HepG2 (cell line): ENCODE results near the gene PYHIN1. TPM values are rescaled to one million over a fixed set of nuclear protein-coding genes. Genes with fewer than 3 reads are reported as not detected.

ENCODE experiments used
- ATAC-seq: fragments of 200-7000 bp; cut with Tn5 transposase; 3 replicates; pipeline ENCODE4 v1.9.1; 2020; ENCODE audit warnings: mild to moderate bottlenecking, moderate library complexity
- BruUV-seq: library from RNA; stranded (reverse); fragments of 400-500 nt; replicated peaks from 2 replicates; lab custom pipeline; 2021; lab: Mats Ljungman, UMichigan
- CTCF ChIA-PET: fragments of 300-600 bp; formaldehyde crosslinking; extraction: SDS; loops from one replicate; lab custom pipeline; 2021; ENCODE audit warnings: low total read pairs, inconsistent platforms, low intra/inter-chr PET ratio; lab: Yijun Ruan, JAX
- POLR2A ChIA-PET: fragments of 350-600 bp; sonication (Branson Sonifier 250); formaldehyde crosslinking; loops from one replicate; lab custom pipeline; 2020; ENCODE audit warnings: antibody characterized with exemption, inconsistent platforms; lab: Yijun Ruan, JAX
- DNase-seq: peaks from one replicate; pipeline ENCODE4 v3.0.0-alpha.2; 2015; ENCODE audit warnings: low spot score
- FAIRE-seq: peaks from 3 replicates; lab custom pipeline; 2011; peaks lifted over from hg19 to GRCh38; lab: Jason Lieb, UNC
- H2AFZ ChIP-seq: one replicate; pipeline ENCODE4 v1.6.1; 2011; ENCODE audit warnings: low read length, inconsistent platforms
- H3K27ac ChIP-seq: fragments of 300-600 bp; 3 replicates; pipeline ENCODE4 v1.8.0; 2011; ENCODE audit warnings: mixed run types, mild to moderate bottlenecking, mixed read lengths, low read length, inconsistent platforms; ENCODE audit not compliant: insufficient read depth; ENCODE audit errors: extremely low read length
- H3K27me3 ChIP-seq, 2 experiments: fragments of 200-600 bp in 1 of 2; 2 replicates in 1 of 2; 3 replicates in 1 of 2; pipeline versions ENCODE4 v1.6.0 to v1.8.0; 2011; ENCODE audit warnings: low read length in 2 of 2, mild to moderate bottlenecking in 2 of 2, moderate library complexity in 2 of 2, inconsistent platforms in 1 of 2; ENCODE audit not compliant: insufficient read depth in 2 of 2, control insufficient read depth in 1 of 2
- H3K36me3 ChIP-seq, 2 experiments: fragments of 200-600 bp in 1 of 2; replicated peaks in 1 of 2; 2 replicates in 1 of 2; 3 replicates in 1 of 2; pipeline versions ENCODE4 v1.5.1 to v1.8.0; 2011; ENCODE audit warnings: low read length in 2 of 2, inconsistent platforms in 1 of 2; ENCODE audit not compliant: insufficient read depth in 2 of 2, control insufficient read depth in 1 of 2
- H3K4me1 ChIP-seq: 2 replicates; pipeline ENCODE4 v1.5.1; 2012; ENCODE audit warnings: low read length, inconsistent platforms; ENCODE audit not compliant: insufficient read depth
- H3K4me2 ChIP-seq: 2 replicates; pipeline ENCODE4 v1.6.0; 2011; ENCODE audit warnings: low read depth, low read length, inconsistent platforms
- H3K4me3 ChIP-seq, 3 experiments: fragments of 200-600 bp in 1 of 3; sonication (generic), shearing (Covaris generic) in 1 of 3; replicated peaks in 1 of 3; 2 replicates each; pipeline ENCODE4 v1.5.1; 2011 to 2016; ENCODE audit warnings: low read length in 3 of 3, inconsistent platforms in 2 of 3, low read depth in 2 of 3, mild to moderate bottlenecking in 2 of 3, control low read depth in 1 of 3, mixed read lengths in 1 of 3; ENCODE audit not compliant: insufficient read depth in 1 of 3
- H3K79me2 ChIP-seq: one replicate; pipeline ENCODE4 v1.6.1; 2011; ENCODE audit warnings: low read length, inconsistent platforms; ENCODE audit not compliant: insufficient read depth
- H3K9ac ChIP-seq: 2 replicates; pipeline ENCODE4 v1.6.0; 2011; ENCODE audit warnings: mild to moderate bottlenecking, low read depth, low read length, inconsistent platforms; ENCODE audit not compliant: insufficient read depth
- H3K9me3 ChIP-seq: 2 replicates; pipeline ENCODE4 v1.5.1; 2012; ENCODE audit warnings: mild to moderate bottlenecking, low read length
- H4K20me1 ChIP-seq: 2 replicates; pipeline ENCODE4 v1.6.0; 2011; ENCODE audit warnings: inconsistent platforms, mild to moderate bottlenecking, low read length, moderate library complexity; ENCODE audit not compliant: insufficient read depth
- ARNT2 ChIP-seq: sonication (generic); formaldehyde crosslinking; IDR thresholded peaks from 2 replicates; pipeline ENCODE4 v1.8.0; 2022; ENCODE audit warnings: mild to moderate bottlenecking, low read depth, missing genetic modification reagents, moderate library complexity
- GMEB1 ChIP-seq: sonication (generic); formaldehyde crosslinking; IDR thresholded peaks from 2 replicates; pipeline ENCODE4 v1.5.1; 2020; ENCODE audit warnings: missing genetic modification reagents, mild to moderate bottlenecking, borderline replicate concordance
- HMG20B ChIP-seq: conservative IDR thresholded peaks from 2 replicates; pipeline ENCODE4 v1.6.1; 2016; ENCODE audit warnings: missing genetic modification reagents, missing compliant biosample characterization
- PBX2 ChIP-seq: IDR thresholded peaks from 2 replicates; pipeline ENCODE4 v1.6.1; 2016; ENCODE audit warnings: control low read depth
- TARDBP ChIP-seq: sonication (generic); formaldehyde crosslinking; IDR thresholded peaks from 2 replicates; pipeline ENCODE4 v1.8.0; 2022; ENCODE audit warnings: mild to moderate bottlenecking, missing genetic modification reagents
- ZBTB25 ChIP-seq: IDR thresholded peaks from 2 replicates; pipeline ENCODE4 v1.6.1; 2018; ENCODE audit warnings: missing genetic modification reagents
- ZBTB7A ChIP-seq: sonication (generic); formaldehyde crosslinking; IDR thresholded peaks from 2 replicates; pipeline ENCODE4 v1.8.0; 2022; ENCODE audit warnings: mild to moderate bottlenecking, missing genetic modification reagents
- ZFP91 ChIP-seq: sonication (generic); formaldehyde crosslinking; IDR thresholded peaks from 2 replicates; pipeline ENCODE4 v1.9.0; 2022; ENCODE audit warnings: missing genetic modification reagents, mild to moderate bottlenecking, borderline replicate concordance
- ZNF737 ChIP-seq: sonication (generic); formaldehyde crosslinking; IDR thresholded peaks from 2 replicates; pipeline ENCODE4 v1.5.0; 2020; ENCODE audit warnings: missing genetic modification reagents, mild to moderate bottlenecking, borderline replicate concordance
- ZNF766 ChIP-seq: sonication (generic); formaldehyde crosslinking; IDR thresholded peaks from 2 replicates; pipeline ENCODE4 v1.5.0; 2020; ENCODE audit warnings: missing genetic modification reagents, borderline replicate concordance
- WGBS: methylation state at CpG from one replicate; pipeline ENCODE4 v1.1.6; 2017; ENCODE audit warnings: low lambda C conversion rate; 5-methylcytosine and 5-hydroxymethylcytosine counted together
- in situ Hi-C: cut with HindIII; loops from 2 replicates; pipeline ENCODE4 v1.10.0; 2017; ENCODE audit warnings: low pct_unique_long_range_greater_than_20kb; ENCODE audit not compliant: extremely low pct_ligation_motif_present
- intact Hi-C: fragments of 100-400 bp; cut with micrococcal nuclease; formaldehyde crosslinking; loops from one replicate; pipeline ENCODE4 v1.10.0; 2022; ENCODE audit not compliant: unreplicated experiment
- polyA plus RNA-seq, 8 experiments: library from polyadenylated mRNA; depleted of rRNA in 3 of 8; stranded (reverse) in 7 of 8; unstranded in 1 of 8; fragments of >200 nt; fragmentation: Illumina TruSeq in 4 of 8; extraction: Trizol in 4 of 8; gene quantifications; 2 replicates each; pipeline versions ENCODE4 v1.2.1 to v1.2.3, GENCODE V29; 2011 to 2016; ENCODE audit warnings: low read depth in 4 of 8, missing spikeins in 1 of 8, mixed read lengths in 1 of 8; ENCODE audit not compliant: insufficient read depth in 1 of 8
- total RNA-seq, 5 experiments: library from RNA; depleted of rRNA; stranded (reverse); fragments of >200 nt; fragmentation: Illumina TruSeq; extraction: Trizol; gene quantifications; 2 replicates each; pipeline ENCODE4 v1.2.3, GENCODE V29; 2016; ENCODE audit warnings: low read depth in 1 of 5

Gene PYHIN1
- total and polyA plus RNA-seq, 2 of the 13 experiments (the other 11 are each of a cell fraction or from before 2014, with no cell fraction given) = not detected

- TF ChIP-seq ZFP91 = no peak
These were observed 61.5 kb downstream of the PYHIN1 start (continued) for GRCh38 chr1:158992787-158993312.

DNA sequence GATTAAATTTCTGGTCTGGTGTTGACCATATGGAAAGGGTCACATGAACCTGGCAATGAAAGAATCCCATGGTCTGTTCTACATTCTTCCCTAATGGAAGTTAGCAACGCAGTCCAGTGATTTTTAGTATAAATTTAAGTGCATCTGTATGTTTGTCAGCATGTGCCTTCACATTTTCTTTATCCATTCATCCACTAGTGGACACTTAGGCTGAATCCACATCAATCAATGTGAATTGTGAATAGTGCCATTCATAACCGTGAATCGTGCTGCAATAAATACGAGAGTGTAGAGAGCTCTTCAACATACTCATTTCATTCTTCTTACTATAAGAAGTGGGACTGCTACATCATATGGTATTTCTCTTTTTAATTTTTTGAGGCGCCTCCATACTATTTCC is 65.6 kb downstream of the PYHIN1 start:
- TF ChIP-seq ZBTB7A (no peak), ZNF737 (CRISPR knock-in tag) (no peak), HMG20B (CRISPR knock-in tag) (no peak), PBX2 (CRISPR knock-in tag) (no peak), TARDBP (CRISPR knock-in tag) (no peak), ZNF766 (CRISPR knock-in tag) (no peak), GMEB1 (no peak), ZBTB25 (CRISPR knock-in tag) (no peak), ARNT2 (CRISPR knock-in tag) (no peak)
- no peaks in the 10 kb centered on the region for H3K27me3 ChIP-seq
- H3K4me2 ChIP-seq = no peak overlapping the region
- CTCF ChIA-PET = no interaction called here
- FAIRE-seq (no peak), ATAC-seq (no peak), DNase-seq (no peak)
- no peak overlapping the region for H2AFZ ChIP-seq
- in situ Hi-C loops (no loop called here), intact Hi-C loops (loop anchor here (10.0 kb wide), 1 partner anchor 1032 kb away; no protein-coding TSS in a partner anchor)
- H3K9ac ChIP-seq = no peak overlapping the region
- BruUV-seq = no TSS peak
- no peaks in the 10 kb centered on the region for H3K79me2 ChIP-seq
- peaks cover 19% of the 10 kb centered on the region for H3K9me3 ChIP-seq
- H4K20me1 ChIP-seq = no peaks in the 10 kb centered on the region
- 10% methylated on average over 5 of the region's 5 CpGs for WGBS
- H3K27ac ChIP-seq = no peak overlapping the region
- POLR2A ChIA-PET = no interaction called here
- no peaks in the 10 kb centered on the region for H3K4me1 ChIP-seq
- H3K4me3 ChIP-seq = no peak overlapping the region
- H3K36me3 ChIP-seq = no peaks in the 10 kb centered on the region
